IPS-15b (cell line): ENCODE results near the gene NHLRC2.

ENCODE experiments used
- H3K27me3 ChIP-seq: one replicate; pipeline ENCODE4 v1.6.1; 2013; ENCODE audit warnings: low read length; ENCODE audit not compliant: control insufficient read depth, insufficient read depth
- H3K36me3 ChIP-seq: one replicate; pipeline ENCODE4 v1.6.1; 2013; ENCODE audit warnings: low read length; ENCODE audit not compliant: control insufficient read depth, insufficient read depth
- H3K4me1 ChIP-seq: one replicate; pipeline ENCODE4 v1.6.1; 2013; ENCODE audit warnings: mild to moderate bottlenecking, low read length; ENCODE audit not compliant: control insufficient read depth, insufficient read depth
- H3K4me3 ChIP-seq: one replicate; pipeline ENCODE4 v1.5.1; 2013; ENCODE audit warnings: low read depth, low read length
- H3K9ac ChIP-seq: one replicate; pipeline ENCODE4 v1.6.1; 2013; ENCODE audit warnings: low read depth, mild to moderate bottlenecking, low read length
- H3K9me3 ChIP-seq: one replicate; pipeline ENCODE4 v1.6.1; 2013; ENCODE audit warnings: mild to moderate bottlenecking, low read length; ENCODE audit not compliant: control insufficient read depth, insufficient read depth

Gene NHLRC2

GRCh38 chr10:113866551-113867394 is 12.3 kb downstream of the NHLRC2 start:
- no peaks in the 10 kb centered on the region for H3K27me3 ChIP-seq
- H3K9me3 ChIP-seq: no peaks in the 10 kb centered on the region
- no peaks in the 10 kb centered on the region for H3K36me3 ChIP-seq
- H3K9ac ChIP-seq: no peak overlapping the region
- H3K4me3 ChIP-seq: no peak overlapping the region
- no peaks in the 10 kb centered on the region for H3K4me1 ChIP-seq

GRCh38 chr10:113867904-113868303 is 13.4 kb downstream of the NHLRC2 start:
- no peak overlapping the region for H3K4me3 ChIP-seq
- no peaks in the 10 kb centered on the region for H3K27me3 ChIP-seq
- H3K9ac ChIP-seq: no peak overlapping the region
- no peaks in the 10 kb centered on the region for H3K4me1 ChIP-seq
- no peaks in the 10 kb centered on the region for H3K9me3 ChIP-seq
- no peaks in the 10 kb centered on the region for H3K36me3 ChIP-seq

GRCh38 chr10:113869789-113870188 is 15.3 kb downstream of the NHLRC2 start:
- Histone ChIP-seq H3K9ac (no peak overlapping the region), H3K27me3 (no peaks in the 10 kb centered on the region), H3K4me3 (no peak overlapping the region), H3K9me3 (no peaks in the 10 kb centered on the region), H3K4me1 (no peaks in the 10 kb centered on the region), H3K36me3 (no peaks in the 10 kb centered on the region)

- Histone ChIP-seq H3K9me3 (no peaks in the 10 kb centered on the region), H3K4me3 (no peak overlapping the region), H3K36me3 (no peaks in the 10 kb centered on the region), H3K4me1 (no peaks in the 10 kb centered on the region), H3K9ac (no peak overlapping the region), H3K27me3 (no peaks in the 10 kb centered on the region)
These were observed 17.9 kb downstream of the NHLRC2 start for GRCh38 chr10:113872139-113873030.

- Histone ChIP-seq H3K4me1 (no peaks in the 10 kb centered on the region), H3K9me3 (no peaks in the 10 kb centered on the region), H3K36me3 (no peaks in the 10 kb centered on the region), H3K4me3 (no peak overlapping the region), H3K27me3 (no peaks in the 10 kb centered on the region), H3K9ac (no peak overlapping the region)
These were observed 20.8 kb downstream of the NHLRC2 start for GRCh38 chr10:113875212-113875611.

- Histone ChIP-seq H3K27me3 (no peaks in the 10 kb centered on the region), H3K36me3 (no peaks in the 10 kb centered on the region), H3K4me1 (no peaks in the 10 kb centered on the region), H3K9ac (no peak overlapping the region), H3K9me3 (no peaks in the 10 kb centered on the region), H3K4me3 (no peak overlapping the region)
These were observed 22.0 kb downstream of the NHLRC2 start for GRCh38 chr10:113876461-113876860.

- no peak overlapping the region for H3K9ac ChIP-seq
- no peaks in the 10 kb centered on the region for H3K27me3 ChIP-seq
- no peaks in the 10 kb centered on the region for H3K9me3 ChIP-seq
- no peak overlapping the region for H3K4me3 ChIP-seq
- H3K36me3 ChIP-seq: no peaks in the 10 kb centered on the region
- H3K4me1 ChIP-seq: no peaks in the 10 kb centered on the region
These were observed 25.2 kb downstream of the NHLRC2 start for GRCh38 chr10:113879691-113880090.

- Histone ChIP-seq H3K9me3 (no peaks in the 10 kb centered on the region), H3K4me3 (no peak overlapping the region), H3K4me1 (no peaks in the 10 kb centered on the region), H3K9ac (no peak overlapping the region), H3K36me3 (no peaks in the 10 kb centered on the region), H3K27me3 (no peaks in the 10 kb centered on the region)
These were observed 25.8 kb downstream of the NHLRC2 start for GRCh38 chr10:113880236-113880635.

GRCh38 chr10:113882240-113882639 is 27.8 kb downstream of the NHLRC2 start:
- Histone ChIP-seq H3K36me3 (no peaks in the 10 kb centered on the region), H3K4me1 (no peaks in the 10 kb centered on the region), H3K4me3 (no peak overlapping the region), H3K27me3 (no peaks in the 10 kb centered on the region), H3K9me3 (no peaks in the 10 kb centered on the region), H3K9ac (no peak overlapping the region)

GRCh38 chr10:113889911-113890310 is 35.5 kb downstream of the NHLRC2 start:
- H3K36me3 ChIP-seq: no peaks in the 10 kb centered on the region
- H3K9me3 ChIP-seq: no peaks in the 10 kb centered on the region
- H3K4me3 ChIP-seq: no peak overlapping the region
- H3K27me3 ChIP-seq: no peaks in the 10 kb centered on the region
- H3K4me1 ChIP-seq: no peaks in the 10 kb centered on the region
- no peak overlapping the region for H3K9ac ChIP-seq

GRCh38 chr10:113890769-113891168 is 36.3 kb downstream of the NHLRC2 start:
- Histone ChIP-seq H3K4me3 (no peak overlapping the region), H3K9ac (no peak overlapping the region), H3K9me3 (no peaks in the 10 kb centered on the region), H3K36me3 (no peaks in the 10 kb centered on the region), H3K27me3 (no peaks in the 10 kb centered on the region), H3K4me1 (no peaks in the 10 kb centered on the region)

GRCh38 chr10:113891476-113891875 is 37.0 kb downstream of the NHLRC2 start:
- H3K4me3 ChIP-seq: no peak overlapping the region
- H3K9ac ChIP-seq: no peak overlapping the region
- H3K27me3 ChIP-seq: no peaks in the 10 kb centered on the region
- no peaks in the 10 kb centered on the region for H3K4me1 ChIP-seq
- H3K9me3 ChIP-seq: no peaks in the 10 kb centered on the region
- H3K36me3 ChIP-seq: no peaks in the 10 kb centered on the region
